ENCODE data around the gene ABLIM2.

Gene ABLIM2

GRCh38 chr4:8087921-8088495, 70.6 kb downstream of the ABLIM2 start:
- in situ Hi-C loops (cut with MboI; ENCODE audit: low sequenced_read_pairs) = no loop called here

DNA sequence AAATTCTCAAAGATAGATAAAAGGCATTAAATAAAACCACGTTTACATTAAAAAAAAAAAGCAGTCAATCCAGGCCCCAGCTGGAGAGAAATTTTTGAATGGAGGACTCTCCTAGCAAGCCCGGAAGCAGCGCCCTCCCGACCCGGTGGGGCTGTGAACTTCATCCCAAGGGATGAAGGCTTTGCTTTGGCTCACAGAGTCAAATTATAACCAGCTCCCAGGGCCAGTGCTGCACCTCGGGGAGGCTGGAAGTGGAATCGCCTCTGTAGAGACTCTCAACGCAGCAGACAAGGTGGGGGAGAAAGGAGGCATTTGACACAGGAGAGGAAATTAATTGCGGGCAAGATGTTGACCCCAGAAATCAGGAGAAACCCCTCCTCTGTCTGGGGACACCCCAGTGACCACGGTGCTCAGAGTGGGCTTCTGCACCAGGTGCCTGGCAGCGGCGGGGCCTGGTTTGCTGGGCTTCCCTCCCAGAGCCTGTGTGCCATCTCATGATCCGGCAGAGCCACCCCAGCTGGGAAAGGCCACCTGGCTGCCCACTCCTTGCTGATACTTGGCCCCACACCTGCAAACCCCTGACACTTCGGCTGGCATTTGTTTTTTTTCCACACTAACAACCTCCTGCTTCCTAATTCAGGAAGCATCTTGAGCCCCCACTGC, 71.7 kb downstream of the ABLIM2 start:
- in situ Hi-C loops (cut with MboI; ENCODE audit: low sequenced_read_pairs) = no loop called here

GRCh38 chr4:8085491-8086117, 73.0 kb downstream of the ABLIM2 start:
- in situ Hi-C loops (cut with MboI; ENCODE audit: low sequenced_read_pairs) = no loop called here

- in situ Hi-C loops (cut with MboI; ENCODE audit: low sequenced_read_pairs) = no loop called here
Measured at GRCh38 chr4:8084712-8085490, 73.7 kb downstream of the ABLIM2 start.

DNA sequence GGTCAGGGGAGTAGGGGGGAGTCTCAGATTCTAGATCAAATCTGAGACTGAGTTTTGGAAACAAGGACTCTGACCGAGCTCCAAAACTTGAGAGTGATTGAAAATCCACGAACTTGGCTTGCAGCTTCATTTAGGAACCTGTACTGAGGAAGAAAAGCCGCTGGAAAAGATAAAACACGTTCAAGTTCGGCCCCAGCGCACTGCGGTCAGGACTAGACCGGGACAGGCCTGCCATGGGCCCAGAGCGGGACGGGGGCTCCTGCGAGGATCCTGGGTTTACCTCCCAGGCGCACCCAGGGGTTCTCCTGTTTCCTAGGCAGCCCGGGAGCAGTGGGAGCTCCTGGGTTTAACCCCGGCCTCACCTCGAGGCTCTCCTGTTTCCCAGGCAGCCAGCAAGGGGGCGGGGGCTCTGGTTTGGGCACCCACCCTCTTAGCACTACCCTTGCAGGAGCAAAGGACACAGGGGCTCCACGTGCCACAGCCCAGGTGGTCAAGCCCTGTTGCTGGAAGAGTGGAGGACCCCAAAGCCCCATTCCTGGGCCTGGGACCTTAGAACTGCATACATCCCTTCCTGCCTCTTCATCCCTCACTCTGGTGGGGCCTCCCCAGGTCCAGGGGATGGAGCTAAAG, 74.5 kb downstream of the ABLIM2 start:
- in situ Hi-C loops (cut with MboI; ENCODE audit: low sequenced_read_pairs) = no loop called here

- in situ Hi-C loops (cut with MboI; ENCODE audit: low sequenced_read_pairs) = no loop called here
Measured at GRCh38 chr4:8083086-8083825, 75.4 kb downstream of the ABLIM2 start.

DNA sequence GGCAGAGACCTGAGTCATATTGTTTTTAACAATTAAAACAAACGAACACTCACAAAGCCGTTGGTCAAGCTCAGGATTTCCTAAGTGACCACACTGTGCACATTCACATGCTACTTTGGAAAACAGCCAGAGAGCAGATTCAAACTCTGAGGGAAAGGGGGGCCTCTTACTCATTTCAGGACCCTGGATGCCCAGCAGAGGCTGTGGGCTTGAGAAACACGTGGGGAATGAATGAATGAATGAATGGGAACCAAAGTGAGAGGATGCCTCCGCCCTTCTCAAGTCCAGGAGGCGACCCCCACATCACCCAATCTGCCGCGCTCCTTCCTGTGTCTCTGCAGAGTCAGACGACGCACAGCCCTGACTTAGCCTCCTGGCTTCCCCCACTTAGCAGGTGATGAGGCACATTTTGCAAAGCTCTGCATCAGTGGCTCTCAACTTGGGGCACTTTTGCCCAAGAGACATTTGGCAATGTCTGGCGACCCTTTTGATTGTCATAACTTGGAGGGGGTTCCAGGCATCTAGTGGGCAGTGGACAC, 76.0 kb downstream of the ABLIM2 start:
- in situ Hi-C loops (cut with MboI; ENCODE audit: low sequenced_read_pairs) = no loop called here

- in situ Hi-C loops (cut with MboI; ENCODE audit: low sequenced_read_pairs) = no loop called here
Measured at GRCh38 chr4:8081621-8082516, 76.7 kb downstream of the ABLIM2 start.

DNA sequence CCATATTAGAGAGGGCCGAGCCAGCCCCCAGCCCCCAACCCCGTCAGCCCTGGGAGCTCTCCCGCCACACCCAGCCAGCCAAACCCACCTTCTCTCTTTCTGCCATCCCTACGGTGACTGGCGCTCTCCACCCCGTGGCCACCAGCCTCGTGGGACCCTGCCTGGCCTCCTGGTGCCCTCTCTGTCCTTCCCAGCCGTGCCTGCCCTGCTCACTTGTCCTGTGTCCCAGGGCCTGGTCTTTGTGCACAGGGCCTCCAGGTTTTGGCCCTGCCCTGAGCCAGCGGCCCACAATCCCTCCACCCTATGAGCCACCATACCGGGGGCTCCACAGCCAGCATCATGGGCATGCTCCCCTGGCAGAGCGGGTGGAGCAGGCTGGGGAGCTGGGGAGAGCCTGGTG, 77.4 kb downstream of the ABLIM2 start:
- in situ Hi-C loops (cut with MboI; ENCODE audit: low sequenced_read_pairs) = no loop called here

DNA sequence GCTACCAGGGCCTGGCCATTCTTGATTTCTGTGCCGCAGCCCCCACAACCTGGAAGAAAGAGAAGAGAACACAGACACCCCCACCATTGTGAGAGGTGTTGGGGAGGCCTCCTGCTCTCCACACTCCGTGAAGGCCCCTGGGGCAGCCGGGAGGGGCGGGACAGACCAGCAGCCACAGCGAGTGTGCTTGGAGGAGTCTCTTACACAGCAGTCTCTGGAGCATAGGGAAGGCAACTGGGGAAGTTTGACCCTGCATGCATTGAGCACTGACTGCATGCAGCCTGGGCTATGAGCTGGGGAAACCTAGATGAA, 77.9 kb downstream of the ABLIM2 start:
- in situ Hi-C loops (cut with MboI; ENCODE audit: low sequenced_read_pairs) = no loop called here

- in situ Hi-C loops (cut with MboI; ENCODE audit: low sequenced_read_pairs) = no loop called here
Measured at GRCh38 chr4:8079916-8080753, 78.5 kb downstream of the ABLIM2 start.

DNA sequence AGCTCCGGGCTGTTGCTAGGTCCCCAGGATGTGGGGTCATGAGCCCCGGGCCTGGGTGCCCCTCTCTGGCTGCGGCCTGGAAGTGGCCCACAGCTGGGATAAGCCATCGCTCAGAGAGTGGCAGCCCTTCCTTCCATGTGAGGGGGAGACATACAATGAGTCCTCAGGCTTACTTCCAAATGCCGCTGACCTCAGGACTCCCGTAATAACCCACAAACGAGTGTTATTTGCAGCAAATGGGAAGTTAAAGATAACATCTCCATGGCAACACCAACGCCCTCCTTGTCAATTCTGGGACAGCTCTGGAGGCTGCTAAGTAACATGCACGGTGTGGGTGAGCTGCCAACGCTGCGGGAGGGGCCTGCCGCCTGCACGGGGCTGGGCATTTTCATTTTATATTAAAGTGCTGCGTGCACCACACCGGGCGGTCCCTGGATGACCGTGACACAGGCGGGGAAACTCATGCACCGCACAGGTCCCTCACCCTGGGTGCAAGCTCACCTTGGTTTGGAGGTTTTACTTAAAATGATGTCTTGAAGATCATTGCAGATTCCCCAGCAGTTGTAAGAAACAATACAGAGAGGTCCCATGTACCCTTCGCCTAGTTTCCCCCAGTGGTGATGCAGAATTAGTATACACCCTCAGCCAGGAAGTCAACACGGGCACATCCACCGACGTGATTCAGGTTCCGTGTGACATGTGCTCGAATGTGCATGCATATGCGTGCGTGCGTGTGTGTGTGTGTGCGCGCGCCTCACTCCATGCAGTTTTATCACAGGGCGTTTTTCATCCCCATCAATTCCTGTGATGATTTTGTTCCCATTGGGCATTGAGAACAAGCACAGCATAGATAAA, 79.4 kb downstream of the ABLIM2 start:
- in situ Hi-C loops (cut with MboI; ENCODE audit: low sequenced_read_pairs) = no loop called here

DNA sequence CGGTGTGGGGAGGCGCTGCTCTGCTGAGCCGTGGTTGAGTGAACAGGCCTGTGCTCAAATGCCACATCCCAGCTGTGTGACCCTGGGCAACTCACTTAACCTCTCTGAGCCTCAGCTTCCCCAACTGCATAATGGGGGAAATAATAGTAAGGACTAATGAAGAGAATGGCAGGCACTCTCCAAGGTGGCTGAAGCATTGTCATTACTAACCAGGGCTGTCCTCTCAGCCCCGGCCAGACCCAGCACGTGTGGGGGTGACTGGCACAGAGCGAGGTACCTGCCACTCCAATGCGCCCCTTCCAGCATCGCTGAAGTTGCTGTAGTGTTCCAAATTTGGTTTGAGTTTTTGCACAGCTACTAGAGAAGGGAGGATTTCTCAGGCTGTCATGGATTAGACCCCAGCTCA, 80.0 kb downstream of the ABLIM2 start:
- in situ Hi-C loops (cut with MboI; ENCODE audit: low sequenced_read_pairs) = no loop called here

- in situ Hi-C loops (cut with MboI; ENCODE audit: low sequenced_read_pairs) = no loop called here
Measured at GRCh38 chr4:8078109-8078494, 80.5 kb downstream of the ABLIM2 start.

- in situ Hi-C loops (cut with MboI; ENCODE audit: low sequenced_read_pairs) = no loop called here
Measured at GRCh38 chr4:8077181-8078108, 81.2 kb downstream of the ABLIM2 start.

DNA sequence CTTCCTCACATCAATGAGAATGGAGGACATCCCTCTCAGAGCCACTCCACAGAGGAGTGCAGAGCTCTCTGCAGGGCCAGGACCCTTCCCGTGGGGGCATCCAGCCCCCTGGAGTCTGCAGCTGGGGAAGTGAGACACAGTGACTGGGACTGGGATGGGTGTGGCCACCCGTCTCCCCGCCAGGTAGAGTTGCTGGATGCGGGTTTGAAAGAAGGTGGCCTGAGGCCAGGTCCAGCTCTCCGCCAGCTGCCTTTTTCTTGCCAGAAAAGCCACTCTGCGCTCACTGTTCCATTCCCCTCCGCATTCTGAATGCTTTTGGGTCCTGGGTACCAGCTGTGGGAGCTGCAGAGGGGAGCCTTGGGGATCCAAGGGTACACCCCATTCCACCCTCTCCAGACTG, 82.6 kb downstream of the ABLIM2 start:
- in situ Hi-C loops (cut with MboI; ENCODE audit: low sequenced_read_pairs) = no loop called here
